Duodenal mucosa (tissue), 2 donors: ENCODE results near the gene RGS3.
A peak's percentile ranks its signal among the peaks of the same experiment; 100 is the strongest.

Experiments used
- H3K27ac ChIP-seq: one replicate; pipeline ENCODE4 v1.7.0; 2013; ENCODE audit warnings: low read depth, low read length
- H3K27me3 ChIP-seq, 2 donors: one replicate each; pipeline ENCODE4 v1.7.0; 2013; ENCODE audit warnings: low read length in 2 of 2, control low read depth in 1 of 2; ENCODE audit not compliant: insufficient read depth in 2 of 2, control insufficient read depth in 1 of 2
- H3K36me3 ChIP-seq, 2 donors: one replicate each; pipeline ENCODE4 v1.7.0; 2013; ENCODE audit warnings: low read length in 2 of 2, control low read depth in 1 of 2; ENCODE audit not compliant: insufficient read depth in 2 of 2, control insufficient read depth in 1 of 2
- H3K4me1 ChIP-seq, 2 donors: one replicate each; pipeline ENCODE4 v1.7.0; 2013; ENCODE audit warnings: low read length in 2 of 2, control low read depth in 1 of 2; ENCODE audit not compliant: insufficient read depth in 2 of 2, control insufficient read depth in 1 of 2
- H3K4me3 ChIP-seq, 2 donors: one replicate each; pipeline ENCODE4 v1.7.0; 2013; ENCODE audit warnings: low read length in 2 of 2, low read depth in 1 of 2
- H3K9ac ChIP-seq, 2 donors: one replicate each; pipeline ENCODE4 v1.7.0; 2013; ENCODE audit warnings: low read length in 2 of 2, low read depth in 1 of 2
- H3K9me3 ChIP-seq, 2 donors: one replicate each; pipeline ENCODE4 v1.7.0; 2013; ENCODE audit warnings: low read length in 2 of 2, control low read depth in 1 of 2; ENCODE audit not compliant: control insufficient read depth in 1 of 2

The RGS3 gene

DNA sequence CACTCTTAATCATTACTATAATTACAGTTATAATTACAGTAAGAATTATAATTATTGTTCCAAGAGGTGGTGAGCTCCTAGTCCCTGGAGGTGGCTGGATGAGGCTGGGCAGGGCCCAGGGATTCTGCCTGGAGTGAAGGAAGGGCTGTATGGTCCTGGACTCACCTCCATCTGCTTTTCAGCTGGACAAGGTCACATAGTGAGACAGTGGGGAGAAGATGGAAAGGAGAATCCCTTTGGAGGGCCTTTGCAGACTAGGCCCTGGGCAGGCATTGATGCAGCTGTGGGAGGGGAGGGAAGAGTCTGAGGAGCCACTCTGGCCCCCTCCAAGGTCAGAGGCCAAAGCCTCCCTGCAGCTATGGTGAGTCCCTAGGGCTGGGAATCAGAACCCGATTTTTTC, 125.4 kb downstream of the RGS3 start:
- no peak overlapping the region for H3K9ac ChIP-seq
- no peaks in the 10 kb centered on the region for H3K9me3 ChIP-seq
- H3K27me3 ChIP-seq, result no peaks in the 10 kb centered on the region
- H3K36me3 ChIP-seq, result peaks cover 18 to 40% of the 10 kb centered on the region in 2 donors
- peaks cover 4% of the 10 kb centered on the region in 2 donors for H3K4me1 ChIP-seq
- no peak overlapping the region for H3K4me3 ChIP-seq
- H3K27ac ChIP-seq, result no peak overlapping the region

DNA sequence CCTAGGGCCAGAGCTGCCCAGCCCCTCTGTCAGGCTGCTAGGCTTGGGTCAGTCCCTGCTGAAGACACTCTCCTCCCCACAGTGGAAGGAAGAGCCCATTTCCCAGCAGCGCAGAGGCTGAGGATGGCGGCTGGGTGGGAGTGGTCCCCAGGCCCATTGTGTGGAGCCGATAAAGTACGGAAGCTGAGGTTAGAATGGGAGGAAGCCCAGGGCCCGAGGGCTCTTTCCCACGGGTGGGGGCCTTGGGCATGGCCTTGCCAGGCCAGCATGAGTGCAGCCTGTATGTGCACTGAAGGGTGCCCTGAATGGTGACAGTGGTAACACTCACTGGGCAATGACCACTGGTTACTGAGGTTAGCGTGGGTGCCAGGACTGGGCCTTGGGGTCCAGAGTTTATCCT, 125.9 kb downstream of the RGS3 start:
- Histone ChIP-seq H3K4me3 (no peak overlapping the region), H3K9ac (no peak overlapping the region), H3K27me3 (no peaks in the 10 kb centered on the region), H3K27ac (no peak overlapping the region), H3K36me3 (peaks cover 14 to 35% of the 10 kb centered on the region in 2 donors), H3K9me3 (no peaks in the 10 kb centered on the region), H3K4me1 (peaks cover 4% of the 10 kb centered on the region in 2 donors)

DNA sequence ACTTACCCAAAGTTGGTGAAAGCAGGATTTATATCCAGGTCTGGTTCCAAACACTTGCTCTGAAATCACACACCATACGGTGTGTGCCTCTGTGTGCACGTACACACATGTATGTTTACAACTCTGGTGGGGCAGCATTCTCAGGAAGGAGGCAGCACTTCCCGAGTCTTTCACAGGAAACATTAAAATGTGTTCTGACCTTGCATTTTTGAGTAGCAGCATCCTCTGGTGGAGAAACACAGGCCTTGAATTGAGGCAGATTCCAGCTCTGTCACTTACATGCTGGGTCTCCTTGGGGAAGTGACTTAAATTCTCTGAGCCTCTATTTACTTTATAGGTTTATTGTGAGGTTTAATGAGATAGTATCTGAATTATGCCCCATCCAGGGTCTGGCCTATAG, 126.4 kb downstream of the RGS3 start:
- Histone ChIP-seq H3K27me3 (no peaks in the 10 kb centered on the region), H3K4me3 (no peak overlapping the region), H3K36me3 (peaks cover 10 to 30% of the 10 kb centered on the region in 2 donors), H3K27ac (no peak overlapping the region), H3K9ac (no peak overlapping the region), H3K9me3 (no peaks in the 10 kb centered on the region), H3K4me1 (peaks cover 4% of the 10 kb centered on the region in 2 donors)

DNA sequence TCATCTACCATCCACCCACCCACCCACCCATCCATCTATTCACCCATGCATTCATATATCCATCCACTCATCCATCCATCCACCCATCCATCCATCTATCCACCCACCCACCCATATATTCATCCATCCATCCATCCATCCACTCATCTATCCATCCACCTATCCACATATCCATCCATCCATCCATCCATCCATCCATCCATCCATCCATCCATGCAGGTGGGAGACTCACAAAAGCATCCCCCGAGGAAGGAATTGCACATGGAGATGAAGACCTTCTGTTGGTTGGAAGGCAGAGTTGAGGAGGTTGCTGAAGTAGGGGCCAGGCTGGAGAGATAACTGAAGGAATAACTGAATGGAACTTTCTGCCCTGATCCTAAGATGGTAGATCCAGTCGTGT, 126.9 kb downstream of the RGS3 start:
- peaks cover 4 to 6% of the 10 kb centered on the region in 2 donors for H3K4me1 ChIP-seq
- H3K9ac ChIP-seq, result no peak overlapping the region
- no peak overlapping the region for H3K27ac ChIP-seq
- no peaks in the 10 kb centered on the region for H3K9me3 ChIP-seq
- H3K4me3 ChIP-seq, result no peak overlapping the region
- peaks cover 12 to 28% of the 10 kb centered on the region in 2 donors for H3K36me3 ChIP-seq
- H3K27me3 ChIP-seq, result no peaks in the 10 kb centered on the region

DNA sequence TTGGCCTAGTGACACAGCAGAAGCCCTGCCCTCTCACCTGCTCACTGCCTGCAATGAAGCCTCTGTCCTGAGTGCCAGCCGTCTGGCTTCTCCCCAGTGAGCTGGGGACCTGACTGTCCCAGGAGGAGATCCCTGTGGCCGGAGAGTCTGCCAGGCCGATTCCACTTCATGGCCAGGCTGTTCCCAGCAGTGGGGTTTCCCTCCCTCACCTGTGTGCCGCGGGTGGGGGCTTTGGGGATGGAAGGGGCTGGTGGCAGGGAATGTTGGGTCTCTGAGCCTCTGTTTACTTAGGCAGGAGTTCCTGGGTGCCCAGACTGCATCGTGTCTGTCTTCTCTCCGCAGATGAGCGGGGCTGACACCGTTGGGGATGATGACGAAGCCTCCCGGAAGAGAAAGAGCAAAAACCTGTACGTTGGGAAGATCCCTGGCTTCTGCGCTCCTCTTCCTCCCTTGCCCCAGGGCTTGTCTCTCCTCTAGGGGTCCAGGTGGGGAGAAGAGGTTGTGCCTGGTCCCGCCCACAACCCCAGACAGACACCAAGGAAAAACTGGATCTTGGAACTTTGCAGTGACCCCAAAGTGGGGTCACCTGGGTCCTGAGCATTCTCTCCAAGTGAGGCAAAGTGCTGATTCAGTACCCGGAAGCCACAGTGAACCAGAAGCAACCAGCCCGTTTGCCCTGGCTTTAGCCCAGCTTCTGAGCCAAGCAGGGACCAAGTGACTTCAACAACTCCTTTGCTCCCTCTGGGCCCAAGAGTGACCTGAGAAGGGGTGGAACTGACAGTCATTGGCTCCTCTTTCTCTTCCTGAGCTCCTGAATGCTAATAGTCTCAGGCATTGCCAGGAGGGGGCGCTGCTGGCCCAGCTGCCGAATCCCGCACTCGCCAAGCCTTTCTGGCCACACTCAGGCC, 127.7 kb downstream of the RGS3 start:
- no peak overlapping the region for H3K4me3 ChIP-seq
- no peaks in the 10 kb centered on the region for H3K9me3 ChIP-seq
- peaks cover 15 to 29% of the 10 kb centered on the region in 2 donors for H3K36me3 ChIP-seq
- H3K27ac ChIP-seq, result no peak overlapping the region
- no peaks in the 10 kb centered on the region for H3K27me3 ChIP-seq
- no peak overlapping the region for H3K9ac ChIP-seq
- H3K4me1 ChIP-seq, result peaks cover 4 to 8% of the 10 kb centered on the region in 2 donors

DNA sequence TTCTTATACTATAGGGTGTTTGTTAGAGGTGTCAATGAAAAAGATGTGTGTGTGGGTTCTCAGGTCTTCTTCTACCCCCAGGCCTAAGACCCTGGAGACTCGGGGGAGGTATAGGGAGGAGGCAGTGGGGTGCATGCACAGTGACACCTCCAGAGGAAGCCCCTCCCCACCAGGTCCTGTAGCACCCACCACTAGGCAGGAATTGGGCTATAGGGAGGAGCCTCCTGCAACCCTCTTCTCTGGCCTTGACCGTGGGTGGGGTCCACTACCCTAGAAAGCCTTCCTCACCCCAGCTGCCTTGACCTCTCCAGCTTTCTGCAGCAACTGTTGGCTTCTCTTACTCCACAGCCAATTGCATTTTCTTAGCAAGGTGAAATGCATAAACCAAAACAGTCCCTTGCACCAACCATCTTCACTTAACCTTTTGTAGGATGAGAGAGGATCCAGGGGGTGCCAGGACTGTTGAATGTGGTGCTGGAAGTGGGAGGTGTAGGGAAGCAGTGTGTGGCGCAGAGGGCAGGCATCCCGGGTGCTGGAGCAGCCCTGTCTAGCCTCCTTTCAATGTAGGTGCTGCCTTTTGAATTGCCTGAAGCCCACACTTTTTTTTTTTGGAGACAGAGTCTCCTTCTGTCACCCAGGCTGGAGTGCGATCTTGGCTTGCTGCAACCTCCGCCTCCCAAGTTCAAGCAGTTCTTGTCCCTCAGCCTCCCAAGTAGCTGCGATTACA, 128.5 kb downstream of the RGS3 start:
- no peak overlapping the region for H3K9ac ChIP-seq

DNA sequence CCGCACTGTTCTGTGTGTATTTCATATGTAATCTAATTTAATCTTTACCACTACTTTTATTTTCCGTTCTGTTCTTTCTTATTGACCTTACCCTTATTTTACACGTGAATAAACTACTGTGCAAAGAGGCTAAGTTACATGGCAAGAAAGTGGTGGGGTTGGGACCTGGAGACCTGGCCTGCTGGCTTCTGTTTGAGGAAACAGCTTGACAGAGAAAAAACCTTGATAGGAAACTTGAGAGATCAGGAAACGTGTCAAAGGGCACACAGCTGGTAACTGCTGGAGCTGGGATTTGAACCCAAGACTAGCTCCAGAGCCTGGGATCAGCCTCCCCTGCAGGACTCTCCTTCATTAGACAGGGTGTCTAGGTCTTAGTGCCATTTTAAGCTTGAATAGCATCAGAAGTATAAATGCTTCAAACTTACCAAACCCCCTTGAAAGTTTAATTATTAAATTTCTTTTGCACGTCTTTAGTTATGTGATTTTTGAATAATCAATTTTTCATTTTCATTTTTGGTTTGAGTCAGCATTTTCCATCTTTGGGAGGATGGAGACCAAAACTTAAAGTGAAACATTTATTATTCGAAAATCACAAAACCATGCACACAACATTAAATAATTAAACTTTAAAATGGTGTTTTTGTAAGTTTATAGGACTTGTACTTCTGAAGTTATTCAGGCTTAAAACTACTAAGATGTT, 129.5 kb downstream of the RGS3 start:
- no peak overlapping the region for H3K9ac ChIP-seq
- no peak overlapping the region for H3K27ac ChIP-seq
- H3K36me3 ChIP-seq, result peaks cover 24 to 37% of the 10 kb centered on the region in 2 donors
- H3K27me3 ChIP-seq, result no peaks in the 10 kb centered on the region
- peaks cover 4 to 8% of the 10 kb centered on the region in 2 donors for H3K4me1 ChIP-seq
- no peak overlapping the region for H3K4me3 ChIP-seq
- no peaks in the 10 kb centered on the region for H3K9me3 ChIP-seq

More for the DNA sequence above, 128.5 kb downstream of the RGS3 start:
- no peak overlapping the region for H3K4me3 ChIP-seq
- H3K9me3 ChIP-seq, result no peaks in the 10 kb centered on the region
- no peaks in the 10 kb centered on the region for H3K27me3 ChIP-seq
- peaks cover 17 to 29% of the 10 kb centered on the region in 2 donors for H3K36me3 ChIP-seq
- H3K27ac ChIP-seq, result no peak overlapping the region
- peaks cover 4 to 8% of the 10 kb centered on the region in 2 donors for H3K4me1 ChIP-seq

DNA sequence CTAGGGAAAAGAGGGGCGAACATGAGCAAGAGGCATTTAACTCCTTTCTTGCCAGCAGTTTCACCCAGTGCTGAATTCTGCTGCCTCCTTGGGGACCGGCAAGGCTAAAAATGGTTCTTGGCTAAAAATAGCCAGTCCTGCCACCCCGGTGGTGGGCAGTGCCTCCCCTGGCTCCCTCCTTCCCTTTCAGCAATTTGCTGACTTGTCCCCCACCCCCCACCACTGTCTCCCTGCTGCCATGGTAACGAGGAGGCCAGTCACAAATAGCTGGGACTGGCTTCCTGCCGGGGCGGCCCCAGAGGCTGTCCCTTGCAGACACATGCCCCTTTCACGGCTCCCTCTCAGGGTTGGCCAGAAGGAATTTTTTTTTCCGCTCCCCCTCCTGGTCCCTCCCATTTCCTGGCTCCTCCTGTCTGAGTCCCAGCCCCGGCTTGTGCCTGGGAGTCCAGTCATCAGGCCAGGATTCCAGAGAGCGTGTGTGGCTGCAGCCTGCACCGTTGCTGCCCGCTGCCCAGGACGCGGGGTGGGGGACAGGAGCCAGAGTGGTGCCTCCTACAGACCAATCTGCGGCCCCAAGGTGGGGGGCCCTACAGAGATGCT, 130.3 kb downstream of the RGS3 start:
- Histone ChIP-seq H3K4me1 (peaks cover 4 to 8% of the 10 kb centered on the region in 2 donors), H3K4me3 (peak overlapping the region; percentile 38 to 55), H3K9ac (peak overlapping the region in 1 of 2 donors; percentile 55), H3K9me3 (no peaks in the 10 kb centered on the region), H3K27me3 (no peaks in the 10 kb centered on the region), H3K36me3 (peaks cover 25 to 34% of the 10 kb centered on the region in 2 donors), H3K27ac (peak overlapping the region; percentile 62)

DNA sequence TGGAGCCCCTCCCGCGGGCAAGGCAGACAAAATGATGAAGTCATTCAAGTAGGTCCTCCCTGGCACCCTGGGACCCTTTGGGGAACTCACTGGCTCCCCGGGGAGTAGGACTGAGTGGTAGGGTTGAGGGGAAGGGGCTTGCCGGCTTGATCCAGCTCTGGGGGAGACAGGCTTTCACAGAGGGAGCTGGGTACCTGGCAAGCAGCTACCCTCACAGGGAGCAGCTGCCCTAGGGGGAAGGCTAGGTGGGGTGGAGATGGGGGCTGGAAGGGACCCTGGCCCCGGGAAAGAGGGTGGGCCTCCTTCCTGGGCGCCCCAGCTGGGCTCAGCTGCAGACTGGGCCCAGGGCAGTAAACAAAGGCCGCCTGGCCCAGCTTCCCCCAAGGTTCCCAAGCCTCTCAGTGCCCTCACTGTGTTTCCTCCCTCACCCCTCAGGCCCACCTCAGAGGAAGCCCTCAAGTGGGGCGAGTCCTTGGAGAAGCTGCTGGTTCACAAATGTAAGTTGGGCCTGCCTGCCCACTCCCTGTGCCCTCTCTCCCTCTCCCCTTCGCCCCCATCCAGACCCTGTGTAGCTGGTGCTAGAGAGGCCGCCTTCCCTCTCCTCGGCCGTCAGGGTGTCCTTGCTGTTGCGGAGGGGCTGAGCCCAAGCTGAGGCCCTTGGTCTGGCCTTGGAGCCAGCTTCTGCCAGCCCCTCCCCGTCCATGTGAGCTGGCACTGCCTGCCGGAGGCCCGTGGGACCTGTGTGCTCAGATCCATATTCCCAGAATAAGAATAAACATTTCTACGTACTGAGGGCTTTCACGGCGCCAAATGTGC, 131.2 kb downstream of the RGS3 start:
- Histone ChIP-seq H3K27me3 (no peaks in the 10 kb centered on the region), H3K36me3 (peaks cover 21 to 34% of the 10 kb centered on the region in 2 donors), H3K4me1 (peaks cover 4 to 8% of the 10 kb centered on the region in 2 donors), H3K4me3 (peak overlapping the region; percentile 38 to 55), H3K27ac (peak overlapping the region; percentile 62), H3K9ac (peak overlapping the region; percentile 29 to 55), H3K9me3 (no peaks in the 10 kb centered on the region)
